Thoracic aorta (tissue), 2 donors: ENCODE measurements around the gene UBE3B. TPM values are rescaled to one million over a fixed set of nuclear protein-coding genes. Genes with fewer than 3 reads are reported as not detected.

Experiments used
- ATAC-seq: fragments of 150-250 bp; one replicate; pipeline ENCODE4 v1.8.0; 2017; ENCODE audit warnings: low read depth; ENCODE audit not compliant: insufficient number of reproducible peaks, low FRiP score
- DNase-seq: peaks from one replicate; pipeline ENCODE4 v3.0.0-alpha.2; 2020; ENCODE audit warnings: low spot score
- H3K27ac ChIP-seq, 2 donors: fragments of 200-600 bp; sonication (generic); 1 replicate in 1 of 2; 2 replicates in 1 of 2; pipeline ENCODE4 v1.5.1; 2016; ENCODE audit warnings: mild to moderate bottlenecking in 2 of 2, moderate library complexity in 2 of 2
- H3K27me3 ChIP-seq: fragments of 200-600 bp; sonication (generic); replicated peaks from 2 replicates; pipeline ENCODE4 v1.6.0; 2016; ENCODE audit warnings: mild to moderate bottlenecking; ENCODE audit not compliant: insufficient read depth
- H3K36me3 ChIP-seq: fragments of 200-600 bp; sonication (generic); one replicate; pipeline ENCODE4 v1.5.1; 2016
- H3K4me1 ChIP-seq, 2 donors: fragments of 200-600 bp; sonication (generic); 1 replicate in 1 of 2; 2 replicates in 1 of 2; pipeline versions ENCODE4 v1.5.1 to v1.6.0; 2016; ENCODE audit warnings: low read depth in 2 of 2, mild to moderate bottlenecking in 1 of 2; ENCODE audit not compliant: control insufficient read depth in 1 of 2
- H3K4me3 ChIP-seq: fragments of 200-600 bp; sonication (generic); 2 replicates; pipeline ENCODE4 v1.5.1; 2016; ENCODE audit warnings: mild to moderate bottlenecking
- H3K9me3 ChIP-seq: fragments of 200-600 bp; sonication (generic); 2 replicates; pipeline ENCODE4 v1.5.1; 2016
- CTCF ChIP-seq: fragments of 200-600 bp; sonication (generic); IDR thresholded peaks from one replicate; pipeline ENCODE4 v1.5.1; 2019; ENCODE audit warnings: antibody characterized with exemption
- total RNA-seq, 2 donors: library from RNA; depleted of rRNA; stranded (reverse); fragments of >200 nt; gene quantifications; one replicate each; pipeline versions ENCODE4 v1.1.0 to v1.2.3, GENCODE V29; 2016

Gene UBE3B
- total RNA-seq, 2 donors from 2014 or later: 41.4 to 75.3 TPM

GRCh38 chr12:109432842-109433304, 44.6 kb upstream of the UBE3B start:
- Histone ChIP-seq H3K4me1 (peaks cover 0 to 6% of the 10 kb centered on the region in 2 donors), H3K36me3 (no peaks in the 10 kb centered on the region), H3K9me3 (no peaks in the 10 kb centered on the region), H3K27me3 (no peaks in the 10 kb centered on the region), H3K4me3 (no peak overlapping the region), H3K27ac (no peak overlapping the region)
- peak; percentile 79 for TF ChIP-seq CTCF
- ATAC-seq: peak; percentile 51
- peak; percentile 66 for DNase-seq

GRCh38 chr12:109433618-109434017, 43.8 kb upstream of the UBE3B start:
- no peaks in the 10 kb centered on the region for H3K9me3 ChIP-seq
- no peaks in the 10 kb centered on the region for H3K36me3 ChIP-seq
- no peak overlapping the region for H3K27ac ChIP-seq
- no peak overlapping the region for H3K4me3 ChIP-seq
- DNase-seq (no peak), ATAC-seq (no peak)
- H3K4me1 ChIP-seq: peaks cover 0 to 6% of the 10 kb centered on the region in 2 donors
- H3K27me3 ChIP-seq: no peaks in the 10 kb centered on the region
- TF ChIP-seq CTCF: peak; percentile 36

DNA sequence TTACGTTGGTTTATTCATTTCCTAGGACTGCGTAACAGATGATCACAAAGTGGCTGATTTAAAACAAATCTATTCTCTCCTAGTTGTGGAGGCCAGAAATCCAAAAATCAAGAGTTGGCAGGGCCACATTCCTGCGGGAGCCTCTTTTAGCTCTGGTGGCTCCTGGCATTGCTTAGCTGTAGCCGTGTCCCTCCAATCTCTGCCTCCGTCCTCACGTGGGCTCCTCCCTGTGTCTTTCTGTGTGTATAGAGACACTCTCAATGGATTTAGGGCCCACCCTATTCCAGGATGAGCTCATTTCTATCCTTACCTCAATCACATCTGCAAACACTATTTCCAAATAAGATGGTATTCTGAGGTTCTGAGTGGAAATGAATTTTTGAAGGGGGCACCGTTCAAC, 42.9 kb upstream of the UBE3B start:
- H3K27me3 ChIP-seq: no peaks in the 10 kb centered on the region
- no peak overlapping the region for H3K27ac ChIP-seq

GRCh38 chr12:109435428-109436187, 41.8 kb upstream of the UBE3B start:
- peaks cover 0 to 6% of the 10 kb centered on the region in 2 donors for H3K4me1 ChIP-seq
- TF ChIP-seq CTCF: no peak
- no peak overlapping the region for H3K4me3 ChIP-seq
- no peak overlapping the region for H3K27ac ChIP-seq
- no peaks in the 10 kb centered on the region for H3K9me3 ChIP-seq
- H3K27me3 ChIP-seq: no peaks in the 10 kb centered on the region
- ATAC-seq (no peak), DNase-seq (no peak)
- no peaks in the 10 kb centered on the region for H3K36me3 ChIP-seq

More for the DNA sequence above, 42.9 kb upstream of the UBE3B start:
- Histone ChIP-seq H3K36me3 (no peaks in the 10 kb centered on the region), H3K9me3 (no peaks in the 10 kb centered on the region), H3K4me3 (no peak overlapping the region), H3K4me1 (peaks cover 0 to 6% of the 10 kb centered on the region in 2 donors)
- DNase-seq (no peak), ATAC-seq (no peak)
- no peak for TF ChIP-seq CTCF

DNA sequence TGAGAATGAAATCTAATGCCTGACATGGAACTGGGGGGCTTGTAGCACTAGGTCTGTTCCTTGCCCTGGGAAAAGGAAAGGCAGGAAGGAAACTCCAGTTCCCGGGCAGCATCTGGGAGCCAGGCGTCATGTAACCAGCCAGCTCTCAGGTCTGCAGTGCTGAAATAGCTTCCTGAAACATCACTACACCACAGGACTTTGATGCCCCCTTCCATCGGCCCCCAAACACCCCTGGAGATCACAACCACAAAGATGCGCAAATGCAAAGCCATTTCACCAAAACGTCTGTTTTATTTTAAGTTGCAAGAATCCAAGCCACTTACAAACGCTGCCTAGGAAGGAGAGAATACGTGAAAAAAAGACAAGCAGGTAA, 41.3 kb upstream of the UBE3B start:
- no peak for TF ChIP-seq CTCF
- no peaks in the 10 kb centered on the region for H3K36me3 ChIP-seq
- ATAC-seq (no peak), DNase-seq (no peak)
- no peak overlapping the region for H3K27ac ChIP-seq
- no peaks in the 10 kb centered on the region for H3K27me3 ChIP-seq
- H3K4me3 ChIP-seq: no peak overlapping the region
- H3K9me3 ChIP-seq: no peaks in the 10 kb centered on the region
- peaks cover 0 to 6% of the 10 kb centered on the region in 2 donors for H3K4me1 ChIP-seq
